ENCODE measurements around the gene SCN1B. TPM values are rescaled to one million over a fixed set of nuclear protein-coding genes. Genes with fewer than 3 reads are reported as not detected.

SCN1B gene
- total RNA-seq, 1 experiment from 2014 or later: 8.0 TPM

GRCh38 chr19:35013041-35013819 lies 17.0 kb upstream of the SCN1B start (continued):
- TF ChIP-seq ATF6 (CRISPR knock-in tag; IDR thresholded peaks at IDR 0.05) (no peak), ATF1 (CRISPR knock-in tag; IDR thresholded peaks at IDR 0.05) (no peak), EMX1 (CRISPR knock-in tag; IDR thresholded peaks at IDR 0.05) (0 out of 2 replicates have a peak, but pooled peaks have one; percentile 59), STAT6 (CRISPR knock-in tag; conservative IDR thresholded peaks at IDR 0.05; ENCODE audit: low read depth) (no peak), ZNF263 (CRISPR knock-in tag; IDR thresholded peaks at IDR 0.05; ENCODE audit: low read depth) (no peak), ZBTB43 (CRISPR knock-in tag; IDR thresholded peaks at IDR 0.05) (no peak), ZNF121 (CRISPR knock-in tag; IDR thresholded peaks at IDR 0.05) (0 out of 2 replicates have a peak, but pooled peaks have one; percentile 36), ZNF317 (CRISPR knock-in tag; IDR thresholded peaks at IDR 0.05; ENCODE audit: borderline replicate concordance, low read depth) (no peak), ZMAT4 (CRISPR knock-in tag; IDR thresholded peaks at IDR 0.05) (no peak), FOXP1 (CRISPR knock-in tag; IDR thresholded peaks at IDR 0.05; ENCODE audit: borderline replicate concordance) (0 out of 2 replicates have a peak, but pooled peaks have one; percentile 18)

GRCh38 chr19:35013820-35014754 lies 16.2 kb upstream of the SCN1B start:
- Mint-ChIP-seq H3K4me1 (peaks cover 11% of the 10 kb centered on the region; the same call in 1 of the 2 replicates), H3K4me3 (no peak overlapping the region), H3K27me3 (ENCODE audit: low read depth) (no peaks in the 10 kb centered on the region), H3K27ac (peak overlapping the region; percentile 78), H3K36me3 (peaks cover 82% of the 10 kb centered on the region), H3K9me3 (no peaks in the 10 kb centered on the region)
- POLR2A ChIA-PET: no interaction called here
- no peak for ATAC-seq
- CTCF ChIA-PET: interaction anchor here (1.4 to 3.4 kb wide), 2 partner anchors 14 to 176 kb away, joined by 10 to 25 read pairs; partner anchors contain the start of gene GRAMD1A
- TF ChIP-seq PREB (CRISPR knock-in tag; IDR thresholded peaks at IDR 0.05; ENCODE audit: borderline replicate concordance): no peak
- 0 out of 2 replicates have a peak, but pooled peaks have one; percentile 57 for TF ChIP-seq NFATC4 (CRISPR knock-in tag; IDR thresholded peaks at IDR 0.05)
- TF ChIP-seq ESRRA (CRISPR knock-in tag; IDR thresholded peaks at IDR 0.05; ENCODE audit: borderline replicate concordance): no peak
- no peak for DNase-seq (ENCODE audit: low spot score)
